NCI-H1092 treated with DMSO at 0.1 percent for 48 hours (cell line): ENCODE measurements around the gene ARHGEF7.

Experiments
- DNase-seq: peaks from one replicate; lab custom pipeline; 2025; lab: John Stamatoyannopoulos, UW

Gene ARHGEF7

DNA sequence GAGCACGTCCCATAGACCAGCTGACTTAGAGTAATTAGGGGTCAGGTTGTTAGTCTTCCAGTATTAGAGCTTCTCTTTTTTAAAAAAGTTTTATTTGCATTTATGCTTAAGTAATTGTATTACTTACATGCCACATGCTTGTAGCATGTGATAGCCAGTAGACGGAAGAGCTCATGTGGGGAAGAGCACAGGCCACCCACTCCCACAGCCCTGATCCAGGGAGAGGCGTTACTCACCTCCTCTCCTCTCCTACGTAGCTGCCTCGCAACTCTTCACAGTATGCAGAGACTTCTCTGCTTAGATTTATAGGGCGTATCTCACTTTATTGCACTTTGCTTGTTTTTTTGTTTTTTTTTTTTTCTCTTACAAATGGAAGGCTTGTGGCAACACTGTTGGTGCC is 110.1 kb downstream of the ARHGEF7 start:
- no peak for DNase-seq

DNA sequence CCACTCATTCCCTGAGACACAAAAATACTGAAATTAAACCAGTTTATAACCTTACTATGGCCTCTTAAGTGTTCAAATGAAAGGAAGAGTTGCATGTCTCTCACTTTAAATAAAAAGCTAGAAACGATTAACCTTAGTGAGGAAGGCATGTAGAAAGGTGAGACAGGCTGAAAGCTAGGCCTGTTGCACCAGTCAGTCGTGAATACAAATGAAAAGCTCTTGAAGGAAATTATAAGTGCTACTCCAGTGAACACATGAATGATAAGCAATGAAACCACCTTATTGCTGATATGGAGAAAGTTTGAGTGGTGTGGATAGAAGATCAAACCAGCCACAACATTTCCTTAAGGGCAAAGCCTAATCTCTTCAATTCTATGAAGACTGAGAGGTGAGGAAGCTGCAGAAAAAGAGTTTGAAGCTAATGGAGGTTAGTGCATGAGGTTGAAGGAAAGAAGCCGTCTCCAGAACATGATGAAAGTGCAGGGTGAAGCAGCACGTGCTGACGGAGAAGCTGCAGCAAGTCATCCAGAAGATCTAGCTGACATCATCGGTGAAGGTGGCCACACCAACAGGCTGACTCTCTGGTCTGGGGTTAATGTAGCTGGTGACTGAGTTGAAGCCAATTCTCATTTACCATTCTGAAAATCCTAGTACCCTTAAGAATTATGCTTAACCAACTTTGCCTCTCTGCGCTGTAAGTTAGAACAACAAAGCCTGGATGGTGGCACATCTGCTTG is 110.9 kb downstream of the ARHGEF7 start:
- no peak for DNase-seq

DNA sequence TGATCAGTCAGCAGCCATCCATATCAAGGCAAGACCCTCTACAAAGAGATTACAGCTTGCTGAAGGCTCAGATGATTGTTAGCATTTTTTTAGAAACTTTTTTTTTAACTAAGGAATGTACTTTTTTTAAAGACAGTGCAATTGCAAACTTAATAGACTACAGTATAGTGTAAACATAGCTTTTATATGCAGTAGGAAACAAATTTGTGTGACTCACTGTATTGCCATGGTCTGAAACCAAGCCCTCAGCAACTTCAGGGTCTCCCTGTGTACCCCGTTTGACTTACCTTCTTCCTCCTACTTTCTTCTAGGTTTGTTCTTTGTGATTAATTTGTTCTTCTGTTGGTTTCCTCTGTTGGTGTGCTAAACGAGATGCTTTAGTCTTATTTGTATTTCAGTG is 112.3 kb downstream of the ARHGEF7 start:
- DNase-seq: no peak

DNA sequence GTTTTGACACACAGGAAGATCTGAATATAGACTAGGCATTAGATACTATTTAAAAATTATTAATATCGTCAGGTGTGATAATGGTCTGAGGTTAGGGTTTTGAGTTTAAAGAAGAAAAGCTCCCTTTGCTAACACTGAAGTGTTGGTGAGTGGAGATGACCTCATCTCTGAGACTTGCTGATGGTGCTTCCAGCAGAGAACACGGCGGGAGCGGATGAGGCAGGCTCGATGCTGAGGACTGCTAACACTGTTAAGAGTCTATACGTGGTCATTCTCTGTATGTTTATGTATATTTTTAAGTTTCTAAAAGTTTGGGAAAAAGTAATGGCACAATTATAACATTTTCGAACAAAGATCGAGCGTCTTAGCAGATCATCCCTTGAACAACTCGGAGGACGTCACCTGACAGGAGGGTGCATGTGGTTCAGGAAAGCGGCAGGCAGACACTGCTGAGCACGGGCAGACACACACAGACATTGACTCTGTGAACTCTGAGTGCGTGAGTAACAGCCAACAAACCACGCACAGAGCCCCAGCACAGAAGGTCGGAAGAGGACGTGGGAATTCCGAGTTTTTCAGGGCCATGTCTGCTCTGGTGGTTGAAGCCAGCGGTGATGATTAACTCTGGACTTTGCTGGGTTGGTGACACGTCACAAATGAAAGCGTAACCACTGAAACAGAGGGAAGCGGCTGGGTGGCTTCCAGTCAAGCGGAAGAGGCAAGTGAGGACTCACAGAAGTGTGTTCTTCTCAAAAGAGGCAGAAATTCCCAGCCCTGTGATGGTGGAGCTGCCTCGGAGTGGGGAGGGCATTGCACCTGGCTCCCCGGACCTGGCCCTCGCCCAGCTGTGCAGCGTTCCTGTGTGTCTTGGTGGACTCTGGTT is 113.4 kb downstream of the ARHGEF7 start:
- no peak for DNase-seq

DNA sequence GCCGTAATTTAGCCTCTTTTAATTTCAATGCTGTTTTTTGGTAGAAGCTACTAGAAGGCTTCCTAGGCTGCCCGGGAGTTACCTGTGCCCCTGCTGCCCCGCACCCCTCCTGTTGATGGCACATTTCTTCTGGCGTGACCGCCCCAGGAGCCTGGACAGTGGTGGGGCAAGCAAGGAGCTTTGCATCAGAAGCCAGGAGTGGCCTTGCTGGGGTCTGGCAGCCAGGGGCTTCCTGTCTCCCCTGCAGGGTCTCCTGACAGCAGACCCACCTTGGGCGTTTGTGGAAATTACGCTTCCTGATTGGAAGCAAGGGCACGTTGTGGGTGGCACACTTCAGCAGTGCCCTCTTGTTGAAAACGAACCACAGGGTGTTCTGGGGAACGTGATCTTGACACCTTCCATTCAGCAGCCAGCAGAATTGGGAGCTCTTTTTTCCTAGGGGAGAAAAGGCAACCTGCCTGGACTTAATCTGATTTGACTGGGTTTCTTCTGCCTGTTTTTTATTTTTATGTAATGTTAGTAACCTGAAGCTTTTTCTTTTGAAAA is 115.3 kb downstream of the ARHGEF7 start:
- no peak for DNase-seq

DNA sequence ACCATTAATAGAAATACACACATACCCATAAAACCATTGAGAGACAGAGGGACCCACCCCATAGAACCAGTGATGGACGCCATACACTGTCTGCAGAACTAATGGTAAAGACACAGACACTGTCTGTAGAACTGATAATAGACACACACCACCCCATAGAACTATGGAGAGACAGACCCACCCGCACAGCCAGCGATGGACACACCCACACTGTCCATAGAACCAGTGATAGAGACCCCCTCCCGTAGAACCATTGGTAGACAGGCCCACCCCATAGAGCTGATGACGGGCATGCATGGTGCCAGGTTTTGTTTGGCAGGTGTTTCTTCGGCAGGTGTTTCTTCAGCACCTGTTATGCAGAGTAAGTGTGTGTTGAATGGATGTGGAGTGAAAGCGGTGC is 117.1 kb downstream of the ARHGEF7 start:
- no peak for DNase-seq

DNA sequence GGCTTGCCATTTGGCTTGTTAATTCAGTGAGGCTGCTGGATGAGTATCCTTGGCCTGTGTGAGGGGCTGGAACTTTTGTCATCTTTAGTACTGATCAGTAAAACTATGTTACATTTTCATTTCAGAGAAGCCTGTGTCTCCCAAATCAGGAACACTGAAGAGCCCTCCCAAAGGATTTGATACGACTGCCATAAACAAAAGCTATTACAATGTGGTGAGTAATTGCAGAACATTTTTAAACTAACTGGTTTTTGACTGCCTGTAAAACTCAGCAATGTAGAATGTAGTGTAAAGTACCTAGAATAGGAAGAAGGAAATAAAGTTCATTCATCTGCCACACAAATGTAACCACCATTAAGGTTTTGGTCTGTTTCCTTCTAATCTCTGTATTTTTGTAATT is 118.0 kb downstream of the ARHGEF7 start:
- DNase-seq: no peak

DNA sequence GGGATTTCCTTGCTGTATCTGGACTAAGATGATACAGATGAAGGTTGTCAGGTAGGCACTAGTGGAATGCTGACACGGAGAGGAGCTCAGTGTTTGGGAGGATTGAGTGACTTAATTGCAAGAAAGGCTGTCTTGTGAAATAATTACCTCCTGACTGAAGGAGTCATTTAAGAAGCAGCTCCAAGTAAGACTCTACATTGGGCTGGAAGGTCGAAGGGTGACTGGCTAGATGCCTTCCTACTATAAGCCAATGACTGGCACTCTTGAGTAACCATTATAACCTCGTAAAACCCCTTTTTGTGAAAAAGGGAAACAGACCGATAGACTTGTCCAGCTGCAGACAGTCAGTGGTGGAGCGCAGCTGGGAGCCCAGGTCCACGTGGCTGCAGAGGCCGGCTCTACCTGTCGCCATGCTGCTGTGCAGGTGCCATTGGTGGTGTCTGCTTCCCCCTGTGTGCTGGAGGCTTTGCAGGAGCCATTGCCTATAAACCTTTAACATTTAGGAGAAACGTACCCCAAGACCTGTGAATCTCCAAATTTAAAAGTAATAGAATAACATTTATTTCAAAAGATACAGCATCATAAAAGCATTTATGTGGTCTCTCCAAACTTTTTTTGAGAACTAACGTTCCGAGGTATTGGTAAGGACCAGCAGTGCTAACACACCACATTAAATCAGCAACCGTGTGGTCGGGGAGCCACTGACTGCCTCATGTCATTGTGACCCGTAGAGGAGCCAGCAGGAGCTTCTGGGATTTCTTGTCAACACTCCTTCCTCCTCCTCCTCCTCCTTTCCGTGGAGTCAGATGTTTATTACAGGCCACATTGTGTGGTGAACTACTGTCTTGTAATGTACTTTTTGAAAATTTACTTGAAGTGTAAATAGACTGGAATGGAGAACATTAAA is 124.9 kb downstream of the ARHGEF7 start:
- peak; percentile 57 for DNase-seq

DNA sequence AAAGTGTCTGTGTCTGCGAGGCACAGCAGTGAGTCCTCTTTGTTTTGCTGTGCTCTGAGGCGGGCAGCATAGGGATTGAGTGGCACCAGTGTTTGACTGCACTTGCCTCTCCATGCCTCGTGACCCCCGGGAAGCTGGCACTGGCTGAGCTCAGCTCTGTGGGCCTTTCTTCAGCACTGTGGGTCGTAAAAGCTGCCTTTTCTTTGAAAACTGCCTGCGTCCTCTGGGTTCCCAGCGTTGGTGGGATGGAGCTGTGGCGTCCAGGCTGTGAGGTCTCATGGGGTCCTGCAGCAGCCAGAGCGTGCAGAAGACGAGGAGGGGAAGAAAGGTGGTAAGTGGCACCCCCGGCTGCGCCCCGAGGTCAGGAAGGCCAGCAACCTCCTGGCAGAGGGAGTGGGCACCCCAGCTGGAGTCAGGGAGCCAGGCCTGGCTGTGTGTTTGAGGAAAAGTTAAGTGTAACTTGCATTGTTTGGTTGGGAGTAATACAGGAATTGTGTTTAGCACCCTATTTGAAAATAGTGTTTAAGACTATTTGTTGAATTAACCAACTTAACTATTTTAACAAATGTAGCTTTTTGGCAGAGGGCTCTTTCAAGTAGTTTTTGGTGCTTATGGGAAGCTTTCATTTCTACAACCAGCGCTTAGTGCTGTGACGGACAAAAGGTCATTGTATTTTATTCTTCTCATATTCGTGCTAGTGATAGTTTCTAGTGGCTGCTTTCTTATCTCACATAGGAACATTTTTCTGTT is 126.1 kb downstream of the ARHGEF7 start:
- DNase-seq: peak; percentile 86

DNA sequence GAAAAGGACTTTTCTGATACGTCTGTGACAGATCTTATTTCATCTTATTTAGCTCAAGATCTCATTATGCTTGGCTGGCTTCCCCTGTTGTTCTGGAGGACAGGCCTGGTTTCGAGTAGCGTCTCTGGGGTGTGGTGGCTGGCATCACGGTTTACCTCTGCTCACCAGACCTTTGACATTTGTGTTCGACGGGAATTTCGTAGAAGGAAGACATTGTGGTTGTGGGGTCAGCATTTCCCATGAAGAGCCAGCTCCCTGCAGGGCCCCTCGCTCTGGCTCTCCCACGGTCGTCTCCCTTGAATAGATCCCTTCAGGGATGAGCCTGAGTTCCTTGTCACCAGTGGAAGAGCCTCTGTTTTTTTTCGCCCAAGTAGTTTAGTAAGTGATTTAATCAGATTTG is 126.8 kb downstream of the ARHGEF7 start:
- no peak for DNase-seq

DNA sequence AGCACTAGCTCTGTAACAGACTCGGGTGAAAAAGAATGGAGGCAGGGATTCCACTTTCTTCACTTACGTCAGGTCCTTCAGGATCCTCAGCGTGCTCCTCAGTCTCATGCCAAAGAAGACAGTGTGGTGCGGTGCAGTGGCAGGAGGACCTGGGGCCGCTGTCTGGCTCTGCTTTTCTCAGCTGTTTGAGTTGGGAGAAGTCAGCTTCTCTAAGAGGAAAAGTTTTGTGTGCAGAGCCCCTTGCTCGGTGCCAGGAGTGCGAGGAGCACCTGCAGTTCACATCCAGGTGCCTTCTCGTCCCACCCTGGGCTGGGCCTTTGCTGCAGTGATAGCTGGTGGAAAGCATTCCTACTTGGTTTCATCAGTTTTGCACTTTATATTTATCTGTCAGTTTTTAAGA is 127.5 kb downstream of the ARHGEF7 start:
- DNase-seq: no peak

DNA sequence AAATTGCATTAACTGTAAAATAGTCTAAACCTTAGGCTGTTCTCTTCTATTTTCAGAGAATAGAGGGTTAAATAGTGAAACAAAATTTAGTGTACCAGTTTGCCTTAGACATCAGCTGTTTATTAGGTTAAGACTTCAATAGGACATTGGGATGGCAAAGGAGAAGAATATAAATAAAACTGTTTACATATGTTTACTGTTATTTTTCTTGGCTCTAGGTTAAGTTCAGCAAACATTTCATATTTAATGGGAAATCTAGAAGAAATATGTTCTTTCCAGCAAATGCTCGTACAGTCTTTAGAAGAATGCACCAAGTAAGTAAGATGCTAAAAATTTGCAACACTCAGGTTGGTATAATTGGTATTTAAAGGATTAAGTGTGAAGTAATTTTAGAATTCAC is 128.9 kb downstream of the ARHGEF7 start:
- no peak for DNase-seq

DNA sequence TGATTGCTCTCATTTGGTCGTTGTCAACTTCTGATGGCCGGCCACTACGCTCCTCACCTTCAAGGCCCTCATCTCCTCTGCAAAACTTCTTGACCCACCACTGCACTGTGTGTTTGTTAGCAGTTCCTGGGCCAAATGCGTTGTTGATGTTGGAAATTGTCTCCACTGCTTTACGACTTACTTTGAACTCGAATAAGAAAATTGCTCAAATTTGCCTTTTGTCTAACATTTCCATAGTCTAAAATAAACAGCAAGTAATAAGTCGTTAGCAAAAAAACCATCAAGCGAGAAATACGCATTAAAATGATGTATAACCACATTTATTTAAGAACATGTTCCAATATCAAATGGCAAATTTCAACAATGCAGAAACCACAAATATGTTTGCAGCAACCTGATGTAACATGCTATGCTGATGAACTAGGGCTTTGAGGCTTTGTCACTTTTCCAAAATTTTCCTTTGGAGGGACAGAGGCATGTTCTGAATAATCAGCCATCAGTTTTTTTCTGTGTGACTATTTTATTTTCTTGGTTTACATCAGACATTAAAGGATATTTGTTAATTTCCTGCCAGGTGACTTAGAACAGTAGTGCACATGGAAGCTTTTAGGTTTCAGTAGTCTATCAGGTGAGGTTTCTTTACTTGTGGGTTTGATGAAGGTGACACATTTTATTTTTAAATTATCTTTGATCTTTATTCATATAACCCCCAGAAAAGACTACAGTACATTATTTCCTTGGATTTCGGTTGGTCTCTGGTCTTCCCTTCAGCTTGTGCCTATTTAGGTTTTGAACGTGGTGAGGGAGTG is 130.7 kb downstream of the ARHGEF7 start:
- DNase-seq: no peak

DNA sequence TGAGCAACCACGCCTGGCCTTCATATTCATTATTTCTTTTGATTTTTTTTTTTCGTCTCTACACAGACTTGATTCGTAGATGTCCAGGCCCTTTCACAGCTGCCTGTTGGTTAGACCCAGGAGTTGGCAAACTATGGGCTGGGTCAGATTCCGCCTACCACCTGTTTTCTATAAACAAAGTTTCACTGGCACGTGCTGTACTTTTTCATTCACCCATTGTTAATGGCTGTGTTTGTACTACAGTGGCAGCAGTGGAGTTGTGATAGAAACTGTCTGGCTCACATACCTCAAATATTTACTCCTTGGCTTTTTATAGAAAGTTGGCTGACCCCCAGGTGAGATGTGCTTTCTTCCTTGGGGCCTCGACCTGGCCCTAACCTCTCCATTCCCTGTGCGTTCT is 132.4 kb downstream of the ARHGEF7 start:
- DNase-seq: peak; percentile 79

DNA sequence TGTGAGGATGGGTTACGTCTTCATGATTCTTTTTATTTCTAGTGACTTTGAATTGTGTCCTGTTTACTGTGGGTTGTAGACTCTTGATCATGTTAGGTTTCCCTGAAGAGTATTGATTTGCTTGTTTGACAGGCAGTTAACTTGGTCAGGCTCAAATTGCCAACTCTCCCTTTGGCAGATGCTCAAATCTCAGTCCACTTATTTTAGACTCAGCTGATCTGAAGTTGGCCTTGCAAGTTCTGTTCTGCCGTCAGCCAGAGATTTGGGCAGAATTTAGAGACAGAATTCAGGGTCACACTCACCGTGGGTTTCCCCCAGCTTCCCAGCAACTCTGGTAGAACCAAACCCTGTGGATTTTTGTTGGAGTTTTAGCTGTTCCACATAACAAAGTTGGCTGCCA is 133.7 kb downstream of the ARHGEF7 start:
- peak; percentile 61 for DNase-seq

DNA sequence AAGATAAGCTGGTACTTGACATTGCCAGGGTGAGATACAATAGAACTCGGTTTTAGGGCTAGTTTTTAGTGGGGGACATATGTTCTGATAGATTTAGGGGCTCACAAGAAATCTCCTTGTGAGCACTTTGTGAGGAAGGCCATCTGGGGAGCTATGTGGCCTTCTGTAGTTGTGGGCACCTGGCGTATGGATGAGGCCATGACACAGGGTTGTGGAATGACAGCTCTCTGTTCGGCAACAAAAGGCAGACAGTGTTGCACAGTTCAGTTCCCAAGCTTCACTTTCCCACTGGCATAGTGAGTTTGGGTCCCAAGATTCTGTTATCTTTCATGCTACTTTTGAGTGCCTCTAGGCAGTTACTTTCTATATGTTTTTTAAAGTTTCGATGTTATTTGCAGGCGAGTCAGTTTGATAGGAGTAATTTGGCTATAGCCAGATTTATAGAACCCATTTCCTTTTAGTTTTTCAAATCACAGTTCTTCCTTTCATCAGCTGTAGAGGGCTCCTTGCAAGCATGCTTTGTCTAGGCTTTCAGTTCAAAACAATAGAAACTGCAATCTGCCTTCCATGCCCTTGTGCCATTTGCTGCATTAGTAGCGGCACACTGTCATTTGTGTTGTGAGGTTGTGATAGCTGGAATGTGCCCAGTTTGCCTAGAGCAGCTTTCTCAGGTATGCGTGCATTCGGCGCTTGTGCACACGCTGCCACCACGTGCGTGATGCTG is 134.7 kb downstream of the ARHGEF7 start:
- DNase-seq: no peak

DNA sequence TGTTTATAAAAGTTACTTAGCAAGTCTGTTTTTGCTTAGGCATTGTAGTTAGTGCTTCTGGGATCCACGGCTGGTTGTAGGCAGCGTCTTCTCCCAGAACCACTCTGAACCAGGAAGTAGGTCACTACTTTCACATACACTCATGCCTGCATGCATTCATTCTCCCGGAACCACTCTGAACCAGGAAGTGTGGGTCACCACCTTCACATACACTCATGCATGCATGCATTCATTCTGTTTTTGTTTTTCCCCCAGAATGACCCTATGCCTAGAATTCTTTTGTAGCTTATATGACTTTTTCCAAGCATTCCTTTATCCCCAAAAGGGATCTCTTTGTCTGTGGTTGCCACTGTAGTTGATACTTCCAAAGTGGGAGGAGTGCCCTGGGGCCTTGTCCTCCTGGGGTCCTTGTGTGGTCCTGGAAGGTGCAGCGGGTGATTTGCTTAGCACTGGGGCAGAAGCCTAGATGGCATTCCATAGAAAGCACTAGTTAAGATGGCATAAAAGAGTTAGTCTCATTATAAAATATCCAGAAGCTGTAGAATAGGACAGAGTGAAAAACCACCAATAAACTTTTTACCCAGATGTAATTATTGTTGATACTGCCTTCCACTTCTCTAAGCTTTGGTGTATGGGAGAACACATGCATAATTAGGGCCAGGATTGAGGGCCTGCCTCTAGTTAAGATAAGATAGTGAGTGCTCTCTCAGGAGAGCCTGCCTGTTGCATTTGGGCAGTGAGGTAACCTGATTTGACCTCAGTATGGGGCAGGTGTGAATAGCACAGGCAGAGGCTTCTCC is 136.7 kb downstream of the ARHGEF7 start:
- no peak for DNase-seq

DNA sequence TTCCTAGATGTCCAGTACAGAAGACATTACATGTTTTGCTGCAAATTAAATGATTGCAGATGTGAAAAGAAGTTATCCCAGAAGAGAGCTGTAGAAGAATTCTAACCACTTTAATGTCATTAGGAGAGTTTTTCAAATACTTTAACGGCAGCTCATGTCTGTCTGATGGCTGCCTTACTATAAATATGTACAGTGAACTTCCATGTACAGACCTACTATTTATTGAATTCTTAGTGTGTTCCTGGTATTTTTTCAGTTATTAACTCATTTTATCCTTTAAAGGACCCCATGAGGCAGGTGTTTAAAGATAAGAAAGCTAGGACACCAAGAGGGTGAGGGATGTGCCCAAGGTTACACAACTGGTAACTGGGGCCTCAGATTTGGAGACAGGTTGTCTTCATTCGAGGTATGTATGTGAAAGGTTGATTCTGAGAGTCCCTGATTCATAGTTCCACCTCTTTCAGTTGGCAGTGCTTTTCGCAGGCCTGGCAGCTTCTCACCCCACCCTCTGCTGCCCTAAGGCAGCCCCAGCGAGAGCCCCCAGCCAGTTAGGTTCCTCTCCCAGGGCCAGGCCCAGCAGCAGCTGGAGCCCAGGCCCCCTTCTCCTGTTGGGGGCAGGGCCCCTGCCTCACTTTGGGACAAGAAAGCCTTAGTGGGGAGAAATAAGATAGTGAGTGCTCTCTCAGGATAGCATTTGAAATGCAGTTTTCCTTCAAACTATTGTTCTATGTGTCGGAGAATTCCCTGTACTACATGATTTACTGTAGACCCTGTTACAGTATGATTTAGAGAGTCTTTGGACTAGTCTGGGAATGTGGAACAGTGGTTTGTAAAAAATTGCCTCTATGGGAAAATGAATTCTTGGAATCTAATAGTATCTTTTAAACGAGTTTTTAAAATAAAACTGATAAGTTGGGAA is 137.6 kb downstream of the ARHGEF7 start:
- DNase-seq: no peak
